CD14-positive monocyte (primary cell): Measurements from ENCODE around the gene TMEM222. TPM values are rescaled to one million over a fixed set of nuclear protein-coding genes. Genes with fewer than 3 reads are reported as not detected.

Experiments used
- DNase-seq, 3 donors: peaks; one replicate each; pipeline ENCODE4 v3.0.0-alpha.2; 2011 to 2022
- H2AFZ ChIP-seq: 2 replicates; pipeline ENCODE4 v1.6.0; 2012; ENCODE audit warnings: mild to moderate bottlenecking, low read depth, low read length, inconsistent platforms; ENCODE audit not compliant: insufficient read depth, poor library complexity, severe bottlenecking
- H3K27ac ChIP-seq, 2 donors: 1 replicate in 1 of 2; 2 replicates in 1 of 2; pipeline ENCODE4 v1.5.1; 2012 to 2013; ENCODE audit warnings: low read length in 2 of 2, control low read depth in 1 of 2, inconsistent platforms in 1 of 2, low read depth in 1 of 2, mild to moderate bottlenecking in 1 of 2
- H3K27me3 ChIP-seq, 2 donors: one replicate each; pipeline versions ENCODE4 v1.6.0 to v1.6.1; 2011 to 2013; ENCODE audit warnings: low read length in 2 of 2; ENCODE audit not compliant: control insufficient read depth in 2 of 2, insufficient read depth in 2 of 2
- H3K36me3 ChIP-seq, 2 donors: replicated peaks in 1 of 2; 1 replicate in 1 of 2; 2 replicates in 1 of 2; pipeline versions ENCODE4 v1.5.1 to v1.6.1; 2012 to 2013; ENCODE audit warnings: low read length in 2 of 2, control low read depth in 1 of 2, inconsistent platforms in 1 of 2, mild to moderate bottlenecking in 1 of 2; ENCODE audit not compliant: insufficient read depth in 2 of 2, control insufficient read depth in 1 of 2
- H3K4me1 ChIP-seq, 2 donors: 1 replicate in 1 of 2; 2 replicates in 1 of 2; pipeline versions ENCODE4 v1.5.1 to v1.6.1; 2012 to 2013; ENCODE audit warnings: low read length in 2 of 2, control low read depth in 1 of 2, inconsistent platforms in 1 of 2, mild to moderate bottlenecking in 1 of 2, moderate library complexity in 1 of 2; ENCODE audit not compliant: insufficient read depth in 2 of 2, control insufficient read depth in 1 of 2
- H3K4me2 ChIP-seq: replicated peaks from 2 replicates; pipeline ENCODE3; 2012; ENCODE audit warnings: low read length, moderate library complexity, mild to moderate bottlenecking; ENCODE audit not compliant: poor library complexity, severe bottlenecking; ENCODE audit errors: extremely low read depth
- H3K4me3 ChIP-seq, 3 experiments: fragments of 200-600 bp in 1 of 3; sonication (generic) in 1 of 3; replicated peaks in 1 of 3; 1 replicate in 2 of 3; 2 replicates in 1 of 3; pipeline ENCODE4 v1.5.1; 2011 to 2013; ENCODE audit warnings: low read length in 3 of 3, mild to moderate bottlenecking in 3 of 3, control low read depth in 2 of 3, low read depth in 2 of 3, inconsistent platforms in 1 of 3, moderate library complexity in 1 of 3
- H3K79me2 ChIP-seq: 2 replicates; pipeline ENCODE4 v1.6.0; 2012; ENCODE audit warnings: mild to moderate bottlenecking, control low read depth, inconsistent platforms, low read length, moderate library complexity; ENCODE audit not compliant: insufficient read depth
- H3K9ac ChIP-seq: 2 replicates; pipeline ENCODE4 v1.6.0; 2017; ENCODE audit warnings: low read length, mild to moderate bottlenecking; ENCODE audit not compliant: insufficient read depth, poor library complexity, severe bottlenecking
- H3K9me3 ChIP-seq, 2 donors: replicated peaks in 1 of 2; 1 replicate in 1 of 2; 2 replicates in 1 of 2; pipeline versions ENCODE4 v1.5.1 to v1.6.1; 2012 to 2013; ENCODE audit warnings: low read length in 2 of 2, control low read depth in 1 of 2; ENCODE audit not compliant: control insufficient read depth in 1 of 2, insufficient read depth in 1 of 2
- H4K20me1 ChIP-seq: 2 replicates; pipeline ENCODE4 v1.6.0; 2012; ENCODE audit warnings: mild to moderate bottlenecking, low read length, control low read depth, moderate library complexity; ENCODE audit not compliant: insufficient read depth
- H3K27ac Mint-ChIP-seq, 7 donors: one replicate each; pipeline ENCODE4 v1.8.0; 2020; ENCODE audit warnings: mild to moderate bottlenecking in 7 of 7, mixed read lengths in 7 of 7, moderate library complexity in 6 of 7, inconsistent platforms in 2 of 7
- H3K27me3 Mint-ChIP-seq, 3 donors: one replicate each; pipeline ENCODE4 v1.8.0; 2021 to 2022; ENCODE audit warnings: low read depth in 3 of 3, mild to moderate bottlenecking in 3 of 3, mixed read lengths in 3 of 3, moderate library complexity in 3 of 3, inconsistent platforms in 1 of 3
- H3K36me3 Mint-ChIP-seq, 2 donors: one replicate each; pipeline ENCODE4 v1.8.0; 2020; ENCODE audit warnings: mixed read lengths in 2 of 2, inconsistent platforms in 1 of 2, mild to moderate bottlenecking in 1 of 2
- H3K4me1 Mint-ChIP-seq: one replicate; pipeline ENCODE4 v1.8.0; 2020; ENCODE audit warnings: mild to moderate bottlenecking, mixed read lengths
- H3K4me3 Mint-ChIP-seq, 2 donors: one replicate each; pipeline ENCODE4 v1.8.0; 2020; ENCODE audit warnings: mild to moderate bottlenecking in 2 of 2, mixed read lengths in 2 of 2, moderate library complexity in 1 of 2
- H3K9me3 Mint-ChIP-seq, 7 donors: one replicate each; pipeline ENCODE4 v1.8.0; 2020 to 2022; ENCODE audit warnings: mixed read lengths in 7 of 7, mild to moderate bottlenecking in 6 of 7, moderate library complexity in 6 of 7, inconsistent platforms in 2 of 7
- CTCF ChIP-seq: fragments of 200-600 bp; IDR thresholded peaks from one replicate; pipeline ENCODE4 v1.8.0; 2022; ENCODE audit warnings: antibody characterized with exemption, mild to moderate bottlenecking
- WGBS: methylation state at CpG from one replicate; pipeline ENCODE4 v1.1.5; 2013; ENCODE audit warnings: missing lambda C conversion rate; ENCODE audit not compliant: insufficient coverage; 5-methylcytosine and 5-hydroxymethylcytosine counted together
- intact Hi-C, 2 donors: fragments of 100-400 bp; cut with micrococcal nuclease; formaldehyde crosslinking; loops; one replicate each; pipeline versions ENCODE4 v1.15.0 to v1.15.1; 2023
- polyA plus RNA-seq, 3 donors: library from polyadenylated mRNA; depleted of rRNA in 1 of 3; unstranded in 2 of 3; stranded (reverse) in 1 of 3; fragments of 300-500 nt in 2 of 3; fragments of >200 nt in 1 of 3; fragmentation: Illumina TruSeq in 2 of 3; gene quantifications; 1 replicate in 2 of 3; 2 replicates in 1 of 3; pipeline ENCODE4 v1.2.3, GENCODE V29; 2012 to 2021

Gene TMEM222
- polyA plus RNA-seq, 3 donors: 23.2 to 29.0 (median 24.6) TPM

GRCh38 chr1:27307874-27308598 lies 13.9 kb upstream of the TMEM222 start:
- Histone ChIP-seq H3K27ac (no peak overlapping the region), H3K9ac (no peak overlapping the region), H3K79me2 (no peaks in the 10 kb centered on the region), H3K4me1 (no peaks in the 10 kb centered on the region), H3K9me3 (no peaks in the 10 kb centered on the region), H3K27me3 (no peaks in the 10 kb centered on the region), H4K20me1 (no peaks in the 10 kb centered on the region), H2AFZ (no peak overlapping the region), H3K4me2 (no peak overlapping the region), H3K4me3 (no peak overlapping the region), H3K36me3 (peaks cover 33 to 55% of the 10 kb centered on the region in 2 donors)
- DNase-seq: no peak
- no peaks in the 10 kb centered on the region for H3K9me3 Mint-ChIP-seq
- intact Hi-C loops: loop anchor here in 1 of 2 donors (10.0 kb wide), 2 partner anchors 297 to 367 kb away; partner anchors contain the start of genes AHDC1 and IFI6
- peaks cover 0 to 4% (median under 1%) of the 10 kb centered on the region in 3 donors for H3K27me3 Mint-ChIP-seq
- no peak for TF ChIP-seq CTCF
- no peaks in the 10 kb centered on the region for H3K4me1 Mint-ChIP-seq
- no peak overlapping the region for H3K4me3 Mint-ChIP-seq
- H3K36me3 Mint-ChIP-seq: peaks cover 43 to 56% of the 10 kb centered on the region in 2 donors
- 100% methylated on average over 1 of the region's 6 CpGs for WGBS
- H3K27ac Mint-ChIP-seq: peak overlapping the region in 3 of 7 donors; percentile 50 to 80 (median 62)

DNA sequence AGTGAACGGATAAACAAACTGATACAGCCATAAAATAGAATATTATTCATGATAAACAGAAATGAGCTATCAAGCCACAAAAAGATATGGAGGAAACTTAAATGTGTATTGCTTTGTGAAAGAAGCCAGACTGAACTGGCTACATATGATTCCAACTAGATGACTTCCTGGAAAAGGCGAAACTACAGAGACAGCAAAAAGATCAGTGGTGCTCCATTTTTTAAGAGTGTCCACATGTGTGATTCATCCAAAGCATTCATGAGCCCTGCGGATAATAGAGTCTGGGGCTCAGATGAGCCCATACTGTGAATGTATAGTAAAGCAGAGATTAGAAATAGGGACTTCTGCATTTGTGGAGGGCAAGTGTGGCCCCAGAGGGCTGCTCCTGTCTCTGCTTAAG lies 7.8 kb upstream of the TMEM222 start:
- Histone ChIP-seq H2AFZ (no peak overlapping the region), H3K27ac (no peak overlapping the region), H3K79me2 (no peaks in the 10 kb centered on the region), H3K4me1 (no peaks in the 10 kb centered on the region), H3K4me3 (no peak overlapping the region), H4K20me1 (no peaks in the 10 kb centered on the region), H3K4me2 (no peak overlapping the region), H3K36me3 (peaks cover 0 to 12% of the 10 kb centered on the region in 2 donors), H3K27me3 (peaks cover 0 to 3% of the 10 kb centered on the region in 2 donors), H3K9me3 (no peaks in the 10 kb centered on the region), H3K9ac (no peak overlapping the region)
- Mint-ChIP-seq H3K27ac (no peak overlapping the region), H3K9me3 (no peaks in the 10 kb centered on the region), H3K27me3 (peaks cover 10 to 24% (median 13%) of the 10 kb centered on the region in 3 donors), H3K4me1 (no peaks in the 10 kb centered on the region), H3K36me3 (peaks cover 6 to 14% of the 10 kb centered on the region in 2 donors), H3K4me3 (no peak overlapping the region)
- no peak for DNase-seq
- WGBS: 94% methylated on average over 2 of the region's 3 CpGs
- intact Hi-C loops: no loop called here
- no peak for TF ChIP-seq CTCF
